OCI-LY7 (cell line): ENCODE measurements around the gene TMEM179B. TPM values are rescaled to one million over a fixed set of nuclear protein-coding genes. Genes with fewer than 3 reads are reported as not detected.

Source experiments
- BruUV-seq: library from RNA; stranded (reverse); fragments of 400-500 nt; replicated peaks from 2 replicates; lab custom pipeline; 2021; lab: Mats Ljungman, UMichigan
- CTCF ChIA-PET: fragments of 300-600 bp; sonication (Branson Sonifier 250); formaldehyde crosslinking; loops from one replicate; lab custom pipeline; 2022; ENCODE audit warnings: antibody characterized with exemption; ENCODE audit not compliant: unreplicated experiment; lab: Charles Lee
- POLR2A ChIA-PET: fragments of 300-600 bp; sonication (Branson Sonifier 250); formaldehyde crosslinking; loops from one replicate; lab custom pipeline; 2022; ENCODE audit warnings: antibody characterized with exemption; lab: Charles Lee
- DNase-seq: peaks from one replicate; pipeline ENCODE4 v3.0.0-alpha.2; 2015; ENCODE audit warnings: low spot score
- H2AFZ ChIP-seq: fragments of 200-600 bp; sonication (generic), shearing (Covaris generic); 2 replicates; pipeline ENCODE4 v1.6.1; 2014; ENCODE audit warnings: mild to moderate bottlenecking, antibody characterized with exemption, low read length, moderate library complexity
- H3K27ac ChIP-seq: fragments of 200-600 bp; sonication (generic); 2 replicates; pipeline ENCODE4 v1.5.1; 2014; ENCODE audit warnings: mixed run types, low read depth, mild to moderate bottlenecking, moderate library complexity, low read length, inconsistent platforms; ENCODE audit not compliant: poor library complexity, severe bottlenecking
- H3K36me3 ChIP-seq: fragments of 200-600 bp; sonication (generic); 2 replicates; pipeline ENCODE4 v1.6.1; 2014; ENCODE audit warnings: mild to moderate bottlenecking, antibody characterized with exemption, low read length, moderate library complexity, mixed read lengths; ENCODE audit not compliant: insufficient read depth
- H3K4me1 ChIP-seq: fragments of 200-600 bp; sonication (generic); 2 replicates; pipeline ENCODE4 v1.5.1; 2014; ENCODE audit warnings: mild to moderate bottlenecking, low read length; ENCODE audit not compliant: insufficient read depth, poor library complexity, severe bottlenecking
- H3K4me2 ChIP-seq: fragments of 200-600 bp; sonication (generic); 2 replicates; pipeline ENCODE4 v1.6.1; 2014; ENCODE audit warnings: mild to moderate bottlenecking, low read length
- H3K4me3 ChIP-seq: fragments of 200-600 bp; sonication (generic); 2 replicates; pipeline ENCODE4 v1.5.1; 2014; ENCODE audit warnings: mild to moderate bottlenecking, low read depth, low read length; ENCODE audit not compliant: poor library complexity, severe bottlenecking
- H3K79me2 ChIP-seq: fragments of 200-600 bp; sonication (generic); 2 replicates; pipeline ENCODE4 v1.6.1; 2016; ENCODE audit warnings: low read depth, mild to moderate bottlenecking, low read length, moderate library complexity, mixed read lengths; ENCODE audit not compliant: insufficient read depth
- H3K9me2 ChIP-seq: fragments of 200-600 bp; sonication (generic); 2 replicates; pipeline ENCODE4 v1.6.1; 2016; ENCODE audit warnings: mild to moderate bottlenecking, low read length, mixed read lengths; ENCODE audit not compliant: insufficient read depth
- H3K9me3 ChIP-seq: fragments of 200-600 bp; sonication (generic); 2 replicates; pipeline ENCODE4 v1.6.1; 2014; ENCODE audit warnings: mild to moderate bottlenecking, mixed run types, low read length, mixed read lengths
- H4K20me1 ChIP-seq: fragments of 200-600 bp; sonication (generic); 2 replicates; pipeline ENCODE4 v1.6.1; 2014; ENCODE audit warnings: mild to moderate bottlenecking, antibody characterized with exemption, low read length, moderate library complexity, mixed read lengths; ENCODE audit not compliant: insufficient read depth
- EZH2phosphoT487 ChIP-seq: fragments of 200-600 bp; sonication (generic); IDR thresholded peaks from 2 replicates; pipeline ENCODE4 v1.6.1; 2018; ENCODE audit warnings: low read depth, borderline replicate concordance, mild to moderate bottlenecking, mixed run types, antibody characterized with exemption, low read length, moderate library complexity, mixed read lengths
- intact Hi-C: fragments of 100-400 bp; cut with micrococcal nuclease; formaldehyde crosslinking; loops from one replicate; pipeline ENCODE4 v1.10.0; 2022; ENCODE audit not compliant: unreplicated experiment
- total RNA-seq, 2 experiments: library from RNA; depleted of rRNA in 1 of 2; stranded (reverse); fragments of >200 nt in 1 of 2; shearing (Covaris generic) in 1 of 2; gene quantifications; 2 replicates each; pipeline ENCODE4 v1.2.3, GENCODE V29; 2014 to 2022
- TF ChIP-seq, protein P1 (sequence below): fragments of 200-600 bp; sonication (generic); conservative IDR thresholded peaks from 2 replicates; pipeline ENCODE4 v1.5.1; 2014; ENCODE audit warnings: mild to moderate bottlenecking, antibody characterized with exemption, low read length, moderate library complexity, mixed read lengths

TMEM179B gene
- total RNA-seq, 2 experiments from 2014 or later, result 18.6 to 33.1 TPM

DNA sequence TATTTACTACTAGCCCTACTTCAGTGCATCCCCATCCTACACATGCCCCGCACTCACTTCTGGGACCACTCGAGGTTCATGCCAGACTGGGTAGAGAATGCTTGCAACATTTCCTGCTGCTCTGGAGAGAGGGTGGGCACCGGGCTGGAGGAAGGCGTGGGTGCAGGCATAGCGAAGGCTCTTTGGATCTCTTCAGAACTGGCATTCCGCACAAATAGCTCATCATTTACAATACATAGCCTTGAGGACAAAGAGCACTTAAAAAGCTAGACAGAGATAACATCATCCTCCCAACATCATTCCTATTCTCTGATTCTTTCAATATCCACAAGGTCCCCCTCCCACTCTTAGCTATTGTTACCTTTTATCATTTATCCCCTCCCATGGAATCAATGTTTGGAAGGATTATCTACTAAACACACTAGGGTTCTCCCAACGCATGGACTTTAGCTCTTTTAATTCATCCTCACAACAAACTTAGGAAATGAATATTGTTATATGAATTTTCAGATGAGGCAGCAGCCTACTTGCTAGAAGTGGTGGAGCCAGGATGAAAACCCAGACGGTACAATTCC, 7.1 kb downstream of the TMEM179B start:
- TF ChIP-seq, protein P1, sequence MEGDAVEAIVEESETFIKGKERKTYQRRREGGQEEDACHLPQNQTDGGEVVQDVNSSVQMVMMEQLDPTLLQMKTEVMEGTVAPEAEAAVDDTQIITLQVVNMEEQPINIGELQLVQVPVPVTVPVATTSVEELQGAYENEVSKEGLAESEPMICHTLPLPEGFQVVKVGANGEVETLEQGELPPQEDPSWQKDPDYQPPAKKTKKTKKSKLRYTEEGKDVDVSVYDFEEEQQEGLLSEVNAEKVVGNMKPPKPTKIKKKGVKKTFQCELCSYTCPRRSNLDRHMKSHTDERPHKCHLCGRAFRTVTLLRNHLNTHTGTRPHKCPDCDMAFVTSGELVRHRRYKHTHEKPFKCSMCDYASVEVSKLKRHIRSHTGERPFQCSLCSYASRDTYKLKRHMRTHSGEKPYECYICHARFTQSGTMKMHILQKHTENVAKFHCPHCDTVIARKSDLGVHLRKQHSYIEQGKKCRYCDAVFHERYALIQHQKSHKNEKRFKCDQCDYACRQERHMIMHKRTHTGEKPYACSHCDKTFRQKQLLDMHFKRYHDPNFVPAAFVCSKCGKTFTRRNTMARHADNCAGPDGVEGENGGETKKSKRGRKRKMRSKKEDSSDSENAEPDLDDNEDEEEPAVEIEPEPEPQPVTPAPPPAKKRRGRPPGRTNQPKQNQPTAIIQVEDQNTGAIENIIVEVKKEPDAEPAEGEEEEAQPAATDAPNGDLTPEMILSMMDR, result no peak
- no peak for TF ChIP-seq EZH2phosphoT487
- peaks cover 20% of the 10 kb centered on the region for H3K4me1 ChIP-seq
- H3K4me3 ChIP-seq, result no peak overlapping the region
- POLR2A ChIA-PET, result interaction anchor here (0.6 to 1.2 kb wide), 6 partner anchors 10 to 62 kb away, joined by 3 to 4 read pairs (median 3); no protein-coding TSS in a partner anchor
- H3K9me3 ChIP-seq, result no peaks in the 10 kb centered on the region
- H3K9me2 ChIP-seq, result no peaks in the 10 kb centered on the region
- H3K36me3 ChIP-seq, result peaks cover 87% of the 10 kb centered on the region
- BruUV-seq, result no TSS peak
- intact Hi-C loops, result no loop called here
- DNase-seq, result no peak
- CTCF ChIA-PET, result no interaction called here
- H3K4me2 ChIP-seq, result no peak overlapping the region
- H4K20me1 ChIP-seq, result no peaks in the 10 kb centered on the region
- no peak overlapping the region for H3K27ac ChIP-seq
- H2AFZ ChIP-seq, result no peak overlapping the region
- peaks cover 21% of the 10 kb centered on the region; the same call in 1 of the 2 replicates for H3K79me2 ChIP-seq

DNA sequence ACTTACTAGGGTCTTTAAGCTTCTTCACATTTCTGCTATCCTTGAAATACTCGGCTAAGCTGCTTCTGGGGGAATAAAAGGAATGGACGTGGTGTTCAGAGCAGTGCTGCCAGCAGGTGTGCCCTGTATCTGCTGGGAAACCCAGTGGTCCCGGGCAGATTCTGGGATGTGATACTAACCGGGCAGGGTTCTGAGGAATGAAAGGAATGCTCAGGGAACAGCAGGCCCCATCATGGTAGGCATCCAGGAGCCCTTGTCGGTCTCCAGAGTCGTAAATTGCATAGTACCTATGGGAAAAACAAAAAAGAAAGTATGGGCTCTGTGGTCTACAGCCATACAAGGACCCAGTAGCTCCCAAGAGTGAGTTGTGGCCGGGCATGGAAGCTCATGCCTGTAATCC, 9.1 kb downstream of the TMEM179B start:
- CTCF ChIA-PET, result interaction anchor here (0.6 kb wide), 1 partner anchor 106 kb away, joined by 3 read pairs; no protein-coding TSS in a partner anchor
- Histone ChIP-seq H3K79me2 (peaks cover 3% of the 10 kb centered on the region; the same call in 1 of the 2 replicates), H3K36me3 (peaks cover 87% of the 10 kb centered on the region), H4K20me1 (no peaks in the 10 kb centered on the region), H2AFZ (no peak overlapping the region), H3K27ac (no peak overlapping the region), H3K4me1 (peaks cover 8% of the 10 kb centered on the region), H3K9me3 (no peaks in the 10 kb centered on the region), H3K9me2 (no peaks in the 10 kb centered on the region), H3K4me2 (no peak overlapping the region), H3K4me3 (no peak overlapping the region)
- no peak for TF ChIP-seq EZH2phosphoT487
- TF ChIP-seq, protein P1, result no peak
- intact Hi-C loops, result no loop called here
- BruUV-seq, result no TSS peak
- POLR2A ChIA-PET, result interaction anchor here (0.6 to 1.1 kb wide), 4 partner anchors 10 to 58 kb away, joined by 3 to 5 read pairs (median 3); no protein-coding TSS in a partner anchor
- no peak for DNase-seq

DNA sequence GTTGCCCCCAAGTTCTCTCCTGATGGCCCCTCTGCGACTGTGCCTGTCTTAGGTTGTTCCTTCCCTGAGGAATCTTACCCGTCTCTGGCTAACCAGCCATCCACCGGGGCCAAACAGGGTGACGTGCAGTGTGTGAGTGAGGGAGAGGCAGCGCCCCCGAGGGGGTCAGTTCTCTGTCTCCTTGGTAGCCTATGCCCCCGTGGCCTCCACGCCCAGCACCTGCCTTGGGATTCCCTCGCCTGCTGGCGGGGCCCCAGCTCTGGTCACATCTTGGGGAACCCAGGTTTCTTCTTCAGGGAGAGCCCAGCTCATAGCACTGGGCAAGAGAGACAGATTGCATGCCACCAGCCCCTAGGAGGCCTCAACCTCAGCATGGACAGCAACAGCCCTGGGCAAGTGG, 12.3 kb downstream of the TMEM179B start:
- ChIA-PET POLR2A (no interaction called here), CTCF (no interaction called here)
- intact Hi-C loops, result no loop called here
- Histone ChIP-seq H3K4me3 (no peak overlapping the region), H3K27ac (no peak overlapping the region), H3K9me3 (no peaks in the 10 kb centered on the region), H4K20me1 (peaks cover 5% of the 10 kb centered on the region; the same call in 1 of the 2 replicates), H2AFZ (no peak overlapping the region), H3K9me2 (no peaks in the 10 kb centered on the region), H3K36me3 (peaks cover 89% of the 10 kb centered on the region), H3K79me2 (peaks cover 14% of the 10 kb centered on the region), H3K4me2 (no peak overlapping the region), H3K4me1 (peaks cover 7% of the 10 kb centered on the region)
- BruUV-seq, result no TSS peak
- no peak for TF ChIP-seq EZH2phosphoT487
- TF ChIP-seq, protein P1, result no peak
- no peak for DNase-seq
